C4-2B (cell line): ENCODE results near the gene TSC22D1.

Experiments
- ZFX ChIP-seq: fragments of 450-650 bp; IDR thresholded peaks from 2 replicates; pipeline ENCODE4 v1.6.1; 2017
- TF ChIP-seq, protein P1 (sequence below): fragments of 450-650 bp; conservative IDR thresholded peaks from 2 replicates; pipeline ENCODE4 v1.5.1; 2017; ENCODE audit warnings: mild to moderate bottlenecking

GRCh38 chr13:44463759-44464158 lies 112.4 kb downstream of the TSC22D1 start:
- TF ChIP-seq, protein P1, sequence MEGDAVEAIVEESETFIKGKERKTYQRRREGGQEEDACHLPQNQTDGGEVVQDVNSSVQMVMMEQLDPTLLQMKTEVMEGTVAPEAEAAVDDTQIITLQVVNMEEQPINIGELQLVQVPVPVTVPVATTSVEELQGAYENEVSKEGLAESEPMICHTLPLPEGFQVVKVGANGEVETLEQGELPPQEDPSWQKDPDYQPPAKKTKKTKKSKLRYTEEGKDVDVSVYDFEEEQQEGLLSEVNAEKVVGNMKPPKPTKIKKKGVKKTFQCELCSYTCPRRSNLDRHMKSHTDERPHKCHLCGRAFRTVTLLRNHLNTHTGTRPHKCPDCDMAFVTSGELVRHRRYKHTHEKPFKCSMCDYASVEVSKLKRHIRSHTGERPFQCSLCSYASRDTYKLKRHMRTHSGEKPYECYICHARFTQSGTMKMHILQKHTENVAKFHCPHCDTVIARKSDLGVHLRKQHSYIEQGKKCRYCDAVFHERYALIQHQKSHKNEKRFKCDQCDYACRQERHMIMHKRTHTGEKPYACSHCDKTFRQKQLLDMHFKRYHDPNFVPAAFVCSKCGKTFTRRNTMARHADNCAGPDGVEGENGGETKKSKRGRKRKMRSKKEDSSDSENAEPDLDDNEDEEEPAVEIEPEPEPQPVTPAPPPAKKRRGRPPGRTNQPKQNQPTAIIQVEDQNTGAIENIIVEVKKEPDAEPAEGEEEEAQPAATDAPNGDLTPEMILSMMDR, result no peak
- TF ChIP-seq ZFX, result no peak
